Gastrocnemius medialis (tissue), 4 donors: ENCODE results near the gene RYR1.

Experiments
- POLR2A ChIP-seq, 2 donors: fragments of 450-650 bp; IDR thresholded peaks; one replicate each; pipeline ENCODE4 v1.6.1; 2017; ENCODE audit warnings: antibody characterized with exemption in 2 of 2, mild to moderate bottlenecking in 2 of 2, moderate library complexity in 2 of 2
- TF ChIP-seq, protein P1 (sequence below), 5 experiments: fragments of 450-650 bp in 3 of 5; fragments of 200-600 bp in 2 of 5; sonication (generic) in 2 of 5; IDR thresholded peaks in 4 of 5; conservative IDR thresholded peaks in 1 of 5; 1 replicate in 4 of 5; 2 replicates in 1 of 5; pipeline ENCODE4 v1.5.1; 2016 to 2019; ENCODE audit warnings: antibody characterized with exemption in 5 of 5, mild to moderate bottlenecking in 3 of 5, moderate library complexity in 3 of 5

DNA sequence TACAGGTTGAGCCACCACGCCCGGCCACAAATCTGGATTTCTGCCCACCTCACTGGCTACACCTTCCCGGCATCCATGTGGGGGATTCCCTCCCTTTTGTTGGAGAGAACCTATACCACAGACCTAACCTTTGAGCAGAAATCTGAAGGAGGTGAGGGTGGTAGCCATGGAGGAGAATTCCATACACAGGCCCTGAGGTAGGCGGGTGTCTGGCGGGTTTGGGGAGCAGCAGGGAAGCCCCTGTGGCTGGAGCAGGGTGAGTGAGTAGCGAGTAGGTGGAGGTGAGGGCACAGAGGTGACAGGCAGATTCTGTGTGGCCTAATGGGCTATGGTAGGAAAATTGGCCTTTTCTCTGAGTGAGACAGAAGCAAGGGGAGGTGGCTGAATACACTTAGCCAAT lies 196.1 kb downstream of the RYR1 start:
- TF ChIP-seq, protein P1, sequence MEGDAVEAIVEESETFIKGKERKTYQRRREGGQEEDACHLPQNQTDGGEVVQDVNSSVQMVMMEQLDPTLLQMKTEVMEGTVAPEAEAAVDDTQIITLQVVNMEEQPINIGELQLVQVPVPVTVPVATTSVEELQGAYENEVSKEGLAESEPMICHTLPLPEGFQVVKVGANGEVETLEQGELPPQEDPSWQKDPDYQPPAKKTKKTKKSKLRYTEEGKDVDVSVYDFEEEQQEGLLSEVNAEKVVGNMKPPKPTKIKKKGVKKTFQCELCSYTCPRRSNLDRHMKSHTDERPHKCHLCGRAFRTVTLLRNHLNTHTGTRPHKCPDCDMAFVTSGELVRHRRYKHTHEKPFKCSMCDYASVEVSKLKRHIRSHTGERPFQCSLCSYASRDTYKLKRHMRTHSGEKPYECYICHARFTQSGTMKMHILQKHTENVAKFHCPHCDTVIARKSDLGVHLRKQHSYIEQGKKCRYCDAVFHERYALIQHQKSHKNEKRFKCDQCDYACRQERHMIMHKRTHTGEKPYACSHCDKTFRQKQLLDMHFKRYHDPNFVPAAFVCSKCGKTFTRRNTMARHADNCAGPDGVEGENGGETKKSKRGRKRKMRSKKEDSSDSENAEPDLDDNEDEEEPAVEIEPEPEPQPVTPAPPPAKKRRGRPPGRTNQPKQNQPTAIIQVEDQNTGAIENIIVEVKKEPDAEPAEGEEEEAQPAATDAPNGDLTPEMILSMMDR (IDR thresholded peaks at IDR 0.05 in 4 of 5, conservative IDR thresholded peaks at IDR 0.05 in 1 of 5): no peak
- no peak for TF ChIP-seq POLR2A (IDR thresholded peaks at IDR 0.05)
